Stimulated activated CD8-positive, alpha-beta memory T cell treated with anti-CD3 and anti-CD28 coated beads, Interleukin-4, amount 100 ng/mL, for 4 hours (primary cell): ENCODE data around the gene ERN1.

Experiments
- DNase-seq, 2 donors: peaks; one replicate each; pipeline ENCODE4 v3.0.0-alpha.2; 2020; ENCODE audit warnings: low read depth in 2 of 2, low spot score in 1 of 2

ERN1 gene

DNA sequence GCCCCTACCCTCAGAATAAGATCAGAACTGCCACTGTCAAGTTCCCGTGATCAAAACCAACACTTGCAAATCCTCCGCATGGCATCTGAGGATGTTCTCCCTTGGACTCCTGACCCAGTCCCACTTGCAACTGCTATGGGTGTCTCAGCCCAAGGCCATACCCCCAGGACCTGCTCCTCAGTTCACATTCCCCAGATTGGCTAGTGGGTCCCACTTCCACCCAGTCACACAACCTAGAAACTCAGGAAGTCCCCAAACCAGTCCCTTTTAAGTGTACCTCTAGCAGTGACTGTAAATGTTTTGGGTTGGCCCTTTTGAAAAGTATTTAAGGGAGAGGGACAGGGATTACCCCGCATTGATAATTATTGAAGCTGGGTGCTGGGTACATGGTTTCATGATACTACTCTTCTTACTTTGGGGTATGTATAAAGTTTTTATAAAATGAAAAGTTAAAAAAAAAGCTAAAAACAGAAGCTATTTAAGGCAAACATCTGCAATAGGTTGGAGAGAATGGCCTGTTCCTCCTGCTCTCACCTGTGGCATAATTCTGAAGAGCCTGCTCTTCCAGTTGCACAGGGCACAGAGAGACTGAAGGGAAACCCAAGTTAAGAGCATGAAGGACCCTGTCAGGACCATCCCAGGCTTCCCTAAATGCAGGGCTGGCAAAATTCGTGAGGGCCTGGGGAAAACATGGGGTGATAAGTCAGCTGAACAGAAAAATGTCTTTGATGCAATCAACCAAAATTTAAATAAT, 42.5 kb downstream of the ERN1 start:
- no peak for DNase-seq

DNA sequence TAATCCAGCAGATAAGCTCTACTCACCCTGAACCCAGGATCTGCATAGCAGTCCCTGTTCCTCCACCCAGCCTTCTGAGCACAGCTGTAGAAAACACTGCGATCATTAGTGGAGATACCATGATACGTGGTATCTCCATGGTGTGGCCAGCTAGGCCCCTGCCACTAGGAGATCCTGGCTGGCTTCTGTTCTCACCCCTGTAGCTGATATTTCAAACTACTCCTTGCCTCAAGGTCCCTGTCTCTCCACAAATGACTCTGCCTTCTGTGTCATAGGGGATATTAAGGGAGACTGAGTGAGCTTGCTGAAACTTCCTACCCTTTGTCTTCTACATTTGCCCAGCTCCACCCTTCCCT, 44.3 kb downstream of the ERN1 start:
- no peak for DNase-seq

DNA sequence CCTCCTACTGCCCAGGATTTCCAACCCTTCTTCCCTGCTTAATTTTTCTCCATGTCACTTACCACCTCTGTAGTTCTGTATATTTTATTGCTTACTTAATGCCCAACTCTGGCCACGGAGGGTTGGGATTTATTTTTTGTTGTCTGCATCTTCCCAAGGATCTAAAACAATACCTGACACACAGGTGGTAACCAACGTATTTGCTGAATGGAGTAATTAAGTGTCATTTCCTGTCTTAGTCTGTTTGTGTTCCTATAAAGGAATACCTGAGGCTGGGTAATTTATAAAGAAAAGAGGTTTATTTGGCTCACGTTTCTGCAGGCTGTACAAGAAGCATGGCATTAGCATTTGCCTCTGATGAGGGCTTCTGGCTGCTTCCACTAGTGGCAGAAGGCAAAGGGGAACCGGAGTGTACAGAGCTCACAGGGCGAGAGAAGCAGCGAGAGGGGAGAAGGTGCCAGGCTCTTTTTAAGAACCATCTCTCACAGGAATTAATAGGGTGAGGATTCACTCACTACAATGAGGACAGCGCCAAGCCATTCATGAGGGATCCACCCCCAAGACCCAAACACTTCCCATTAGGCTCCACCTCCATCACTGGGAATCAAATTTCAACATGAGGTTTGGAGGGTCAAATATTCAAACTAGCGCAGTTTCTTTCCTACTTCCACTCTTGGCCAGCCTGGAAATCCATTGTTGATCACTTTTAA, 44.8 kb downstream of the ERN1 start:
- no peak for DNase-seq

DNA sequence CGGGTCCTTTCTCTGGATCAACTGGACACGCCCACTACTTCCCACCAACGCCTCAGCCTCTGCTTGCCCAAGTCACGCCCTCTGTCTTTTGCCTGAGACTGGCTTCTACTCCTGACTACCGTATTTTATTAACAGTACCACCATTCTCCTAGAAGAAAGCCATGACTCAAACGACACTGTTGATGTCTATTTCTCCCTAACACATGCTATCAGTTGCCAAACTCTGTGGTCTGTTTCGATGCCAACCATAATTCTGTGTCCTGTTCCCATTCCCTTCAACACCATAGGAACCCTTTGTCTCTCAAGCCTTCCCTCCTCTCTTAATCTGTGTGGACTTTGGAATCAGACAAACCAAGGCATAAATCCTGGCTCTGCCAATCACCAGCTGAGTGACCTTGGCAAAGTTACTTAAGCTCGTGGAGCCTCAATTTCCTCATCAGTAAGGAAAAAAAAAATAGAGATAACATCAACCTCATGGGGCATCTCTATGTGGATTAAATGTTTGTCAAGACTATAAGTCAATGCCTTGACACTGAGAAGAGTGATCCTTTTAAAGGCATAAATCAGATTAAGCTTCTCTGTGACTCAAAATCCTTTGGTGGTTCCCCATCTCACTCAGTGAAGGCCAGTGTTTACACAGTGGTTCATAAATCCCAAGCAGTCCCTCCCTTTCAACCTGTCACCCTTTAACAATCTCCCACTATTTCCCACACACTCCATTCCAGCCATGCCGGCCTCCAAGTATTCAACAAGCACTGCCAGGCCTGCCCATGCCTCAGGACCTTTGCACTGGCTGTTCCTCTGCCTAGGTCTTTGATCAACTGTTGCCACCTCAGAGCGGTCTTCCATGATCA, 45.6 kb downstream of the ERN1 start:
- no peak for DNase-seq

DNA sequence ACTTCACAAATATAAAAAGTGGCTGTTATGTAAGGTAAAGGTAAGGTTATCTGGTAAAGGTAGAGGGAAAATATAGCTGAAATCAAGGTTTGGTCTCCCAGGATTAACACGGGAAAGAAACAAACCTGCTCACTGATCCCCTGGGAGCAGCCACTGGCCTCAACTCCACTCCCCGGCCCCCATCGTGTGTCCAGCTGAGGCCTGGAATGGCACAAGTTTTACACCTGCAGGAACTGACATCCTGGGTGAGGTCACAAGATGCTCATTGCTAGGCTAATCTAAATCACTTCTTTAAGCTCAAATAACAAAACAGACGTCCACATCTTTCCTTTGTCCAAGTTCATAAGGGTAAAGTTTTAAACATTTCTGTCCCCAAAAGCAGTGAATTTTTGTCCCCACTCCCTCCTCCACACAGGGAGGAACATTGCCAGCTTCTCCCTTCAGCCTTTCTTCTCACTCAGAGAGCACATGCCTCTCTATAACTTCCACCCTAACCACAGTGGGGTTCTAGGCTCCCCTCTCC, 46.3 kb downstream of the ERN1 start:
- DNase-seq: no peak

DNA sequence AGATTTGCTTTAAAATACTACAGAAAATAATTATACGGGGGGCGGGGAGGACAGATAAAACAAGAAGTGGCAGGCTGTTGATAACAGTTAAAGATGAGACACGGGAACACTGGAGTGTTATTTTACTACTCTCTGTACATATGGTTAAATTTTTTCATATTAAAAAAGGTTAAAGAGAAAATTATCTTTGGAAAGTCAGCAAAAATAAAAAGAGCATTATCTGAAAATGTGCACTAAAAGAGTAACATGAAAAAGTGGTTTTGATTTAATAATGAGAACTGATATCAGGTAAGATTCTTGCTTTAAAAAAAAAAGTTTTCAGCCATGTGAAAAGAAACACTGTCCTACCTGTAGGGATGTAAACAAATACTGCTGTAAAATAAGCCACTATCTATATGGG, 46.9 kb downstream of the ERN1 start:
- DNase-seq: no peak

DNA sequence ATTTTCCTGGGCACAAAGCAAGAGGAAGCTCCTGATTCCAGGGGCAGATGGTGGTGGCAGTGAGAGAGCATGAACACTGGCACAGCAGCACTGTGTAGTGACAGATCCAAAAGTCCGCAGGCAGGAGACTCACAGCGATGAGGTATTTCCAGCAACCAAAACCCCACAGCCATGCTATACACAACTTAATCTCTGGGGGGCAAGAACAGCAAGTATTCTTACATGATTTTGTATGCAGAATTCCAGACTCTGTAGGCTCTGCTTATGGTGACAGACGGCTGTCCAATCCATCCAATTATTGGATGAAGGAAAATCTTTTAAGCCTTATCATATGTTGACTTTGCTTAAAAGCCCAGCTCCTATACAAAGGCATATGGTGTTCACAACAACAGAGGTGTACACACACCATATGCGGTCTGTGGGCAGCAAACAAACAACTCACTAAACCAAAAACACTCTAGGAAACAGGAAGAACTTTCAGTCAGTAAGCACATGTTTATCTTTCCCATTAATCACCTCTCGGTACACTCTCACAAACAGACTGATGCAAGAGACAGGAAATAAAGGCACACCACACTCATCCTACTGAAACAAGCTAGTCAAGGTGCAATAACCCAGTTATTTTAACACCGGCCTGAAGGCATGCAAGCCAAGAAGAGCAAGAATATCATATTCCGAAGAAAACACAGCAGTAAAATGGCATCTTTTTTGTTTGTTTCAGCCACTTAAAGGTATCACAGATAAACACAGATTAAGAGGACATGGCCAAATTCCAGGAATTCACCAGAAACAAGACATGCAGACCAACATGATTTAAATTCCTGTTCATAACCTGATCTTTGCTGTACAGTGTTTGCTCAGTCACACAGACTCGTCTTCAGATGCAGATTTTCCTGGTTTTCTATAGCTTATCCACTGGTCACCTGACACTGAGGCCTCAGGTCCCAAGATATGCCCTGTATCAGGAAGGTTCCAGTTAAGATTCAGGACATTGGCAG, 47.8 kb downstream of the ERN1 start:
- DNase-seq: no peak

DNA sequence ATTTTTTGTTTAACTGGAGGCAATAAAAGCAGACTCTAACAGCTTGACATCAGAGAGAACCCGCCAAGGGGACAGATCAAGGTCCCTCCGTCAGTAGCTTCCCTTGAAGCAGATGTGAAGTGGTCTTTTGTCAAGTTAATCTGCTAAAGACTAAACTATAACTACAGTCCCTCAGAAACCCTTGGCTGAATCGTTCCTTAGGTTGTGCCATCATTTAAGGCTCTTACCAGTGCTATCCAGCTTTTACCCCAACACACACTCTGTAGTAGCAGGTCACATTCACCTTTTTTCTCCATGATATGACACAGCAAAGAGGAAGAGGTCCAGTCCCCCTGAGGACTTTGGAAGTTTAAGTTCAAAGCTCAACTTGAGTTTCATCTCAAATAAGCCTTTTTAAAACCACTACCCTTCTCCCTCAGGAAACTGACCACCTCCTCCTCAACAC, 49.7 kb downstream of the ERN1 start:
- DNase-seq: no peak

DNA sequence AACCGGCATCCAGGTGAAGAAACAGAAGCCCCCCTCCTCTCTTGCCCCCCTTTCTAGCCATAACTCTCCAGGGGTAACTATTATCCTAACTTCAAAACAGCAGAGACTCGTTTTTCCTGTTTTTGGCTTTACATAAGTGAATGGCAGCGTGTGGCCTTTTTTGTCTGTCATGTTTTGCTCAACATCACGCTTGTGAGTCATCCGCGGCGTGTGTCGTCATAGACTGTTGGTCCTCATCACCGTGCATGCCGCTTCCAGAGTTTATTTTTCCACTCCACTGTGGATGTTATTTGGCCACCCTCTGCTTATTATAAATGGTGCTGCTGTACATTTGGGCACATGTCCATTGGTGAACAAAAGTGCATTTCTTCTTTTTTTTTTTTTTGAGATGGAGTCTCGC, 52.6 kb downstream of the ERN1 start:
- DNase-seq: no peak

DNA sequence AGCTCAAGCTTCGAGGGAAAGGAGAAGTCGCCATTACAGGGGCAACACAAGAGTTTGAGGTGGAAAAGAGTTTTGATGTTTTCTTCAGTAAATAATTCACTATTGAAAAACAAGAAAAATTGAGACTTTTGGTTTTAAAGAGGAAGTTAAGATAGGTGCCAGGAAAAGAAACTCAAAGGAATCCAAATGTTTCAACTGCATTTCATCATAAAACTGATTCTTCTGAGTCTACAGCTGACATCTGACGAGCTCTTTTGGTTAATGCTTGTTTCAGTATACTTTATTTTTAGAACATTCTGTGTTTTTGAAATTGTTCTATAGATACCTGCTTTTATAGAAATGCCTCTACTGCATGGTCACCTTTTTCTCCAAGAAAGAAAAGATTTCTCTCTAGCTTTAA, 54.0 kb downstream of the ERN1 start:
- DNase-seq: no peak

DNA sequence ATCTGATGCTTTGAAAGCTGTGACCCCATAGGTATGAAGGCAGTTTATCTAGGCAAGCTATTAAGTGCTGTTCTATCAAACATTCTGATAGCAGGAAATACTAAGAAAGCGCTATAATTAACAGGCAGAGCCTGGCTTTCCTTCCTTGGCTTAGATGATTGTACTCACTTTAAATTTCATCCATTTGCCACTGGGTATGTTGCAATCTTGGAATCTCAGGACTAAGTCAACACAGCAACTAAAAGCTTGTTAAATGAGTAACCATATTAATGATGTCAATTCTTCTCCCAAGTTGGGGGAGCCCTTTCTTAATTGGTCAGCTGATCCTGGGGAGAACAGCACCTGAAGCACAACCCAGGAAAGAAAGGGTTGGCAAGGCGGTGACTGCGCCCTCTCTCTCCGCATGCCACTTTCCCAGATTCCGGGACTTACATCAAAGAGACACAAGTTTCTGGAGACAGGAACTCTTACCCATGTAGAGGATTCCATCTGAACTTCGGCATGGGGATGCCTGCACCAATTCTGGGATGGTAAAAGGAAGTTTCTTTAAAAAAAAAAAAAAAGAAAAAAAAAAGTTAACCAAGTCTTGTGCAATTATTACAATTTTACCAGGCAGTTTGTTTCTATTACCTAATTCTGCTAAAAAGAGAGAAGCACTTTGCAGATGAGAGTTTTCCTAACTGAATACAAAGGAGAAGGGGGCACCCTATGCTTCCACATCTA, 55.1 kb downstream of the ERN1 start:
- no peak for DNase-seq

DNA sequence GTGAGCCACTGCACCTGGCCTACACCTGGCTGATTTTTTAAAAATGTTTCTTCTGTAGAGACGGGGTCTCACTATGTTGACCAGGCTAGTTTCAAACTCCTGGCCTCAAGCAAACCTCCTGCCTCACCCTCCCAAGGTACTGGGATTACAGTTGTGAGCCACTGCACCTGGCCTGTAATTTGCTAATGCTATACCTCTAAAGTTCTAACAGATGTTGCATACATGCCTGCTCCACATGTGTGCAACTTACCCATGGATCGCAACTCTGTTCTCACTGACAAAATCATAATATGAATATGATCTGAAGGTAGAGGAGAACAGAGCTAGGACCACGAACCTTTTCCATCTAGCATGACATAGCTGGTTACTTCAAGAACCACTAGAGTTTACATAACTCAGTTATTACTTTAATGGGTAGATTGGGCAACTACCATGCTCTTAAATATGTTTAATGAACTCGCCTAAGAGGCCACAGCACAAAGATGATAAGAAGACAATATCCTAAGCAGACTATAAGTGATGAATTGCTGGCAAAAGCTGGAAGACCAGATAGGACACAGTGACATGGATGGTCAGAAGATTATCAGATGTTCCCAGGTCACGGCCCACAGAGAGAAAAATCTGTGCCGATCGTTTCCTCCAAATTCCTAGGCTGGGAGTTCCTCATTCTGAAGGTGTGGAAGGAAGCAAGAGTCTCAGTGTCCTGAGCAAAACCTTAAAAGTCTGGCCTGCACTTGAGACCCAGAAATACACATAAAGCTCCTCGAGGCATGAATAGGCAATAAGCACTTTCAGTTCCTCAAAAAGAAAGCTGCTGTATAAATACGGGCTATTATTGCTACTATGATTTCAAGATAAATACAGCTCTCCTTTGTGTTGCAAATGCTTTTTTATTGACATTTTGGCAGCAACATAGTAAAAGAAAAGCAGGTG, 55.9 kb downstream of the ERN1 start:
- DNase-seq: no peak

DNA sequence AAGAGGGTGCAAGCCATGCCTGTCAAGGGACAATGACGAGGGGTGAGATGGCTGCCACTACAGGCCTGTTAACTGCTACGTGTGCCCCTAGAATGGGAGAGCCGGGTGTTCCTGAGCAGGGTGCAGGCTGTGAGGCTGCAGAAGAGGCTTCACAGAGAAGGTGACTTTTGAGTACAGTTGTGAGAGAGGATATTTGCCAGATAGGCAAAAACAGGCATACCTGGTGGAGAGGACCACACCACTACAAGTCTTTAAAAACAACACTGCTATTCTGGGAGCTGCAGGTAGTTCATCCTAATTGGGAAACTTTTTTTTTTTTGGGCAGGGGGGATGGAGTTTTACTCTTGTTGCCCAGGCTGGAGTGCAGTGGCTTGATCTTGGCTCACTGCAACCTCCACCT, 58.8 kb downstream of the ERN1 start:
- DNase-seq: no peak

DNA sequence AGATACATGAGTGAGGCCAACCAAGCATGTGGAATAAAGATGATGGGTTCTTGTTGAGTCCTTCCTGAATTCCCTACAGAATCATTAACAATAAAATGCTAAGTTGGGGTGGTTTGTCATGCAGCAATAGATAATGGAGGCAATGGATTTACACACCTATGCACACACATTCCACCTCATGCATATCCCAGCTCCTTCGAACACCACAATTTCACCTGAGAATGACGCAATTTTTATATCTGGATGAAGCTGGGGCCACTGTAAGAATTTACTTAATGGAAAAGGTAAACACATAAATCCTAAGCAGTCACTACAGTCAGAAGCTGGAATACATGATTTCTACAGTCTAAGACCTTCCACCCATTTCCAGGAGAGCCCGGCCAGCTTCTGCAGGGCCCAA, 59.7 kb downstream of the ERN1 start:
- no peak for DNase-seq

DNA sequence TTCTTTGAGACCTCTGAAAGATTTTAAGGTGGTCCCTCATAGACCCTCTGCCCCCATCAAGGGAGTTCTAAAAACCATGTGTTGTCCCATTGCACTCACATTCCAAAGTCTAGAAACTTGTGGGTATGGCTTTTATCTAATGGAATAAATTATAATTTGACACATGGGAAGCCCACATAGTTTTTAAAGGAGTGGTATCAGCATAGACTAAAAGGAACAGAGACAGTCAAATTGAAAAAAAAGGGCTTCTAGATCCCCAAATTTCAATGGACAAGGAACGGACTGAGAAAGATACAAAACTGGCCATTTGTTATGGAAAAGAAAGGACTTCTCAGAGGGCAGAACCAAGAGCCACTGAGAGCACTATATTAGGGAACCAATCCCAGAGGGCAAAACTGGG, 60.8 kb downstream of the ERN1 start:
- no peak for DNase-seq

DNA sequence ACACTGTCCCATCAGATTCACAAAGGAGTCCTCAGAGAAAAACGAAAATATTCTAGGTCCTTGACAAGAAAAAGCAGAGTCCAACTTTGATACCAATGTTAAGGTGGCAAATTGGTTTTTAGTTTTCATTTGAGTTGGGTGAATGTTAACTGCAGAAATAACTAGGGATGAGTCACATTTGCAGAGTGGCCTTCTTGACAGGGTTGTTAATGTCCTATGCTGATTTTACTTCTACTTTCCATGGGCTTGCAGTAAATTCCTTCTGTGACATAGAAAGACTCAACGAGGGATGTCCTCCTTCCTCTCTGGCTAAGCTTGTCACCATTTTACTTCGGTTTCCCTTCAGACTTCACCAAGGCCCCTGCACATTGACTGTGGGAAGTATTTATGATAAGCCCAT, 62.3 kb downstream of the ERN1 start:
- no peak for DNase-seq

DNA sequence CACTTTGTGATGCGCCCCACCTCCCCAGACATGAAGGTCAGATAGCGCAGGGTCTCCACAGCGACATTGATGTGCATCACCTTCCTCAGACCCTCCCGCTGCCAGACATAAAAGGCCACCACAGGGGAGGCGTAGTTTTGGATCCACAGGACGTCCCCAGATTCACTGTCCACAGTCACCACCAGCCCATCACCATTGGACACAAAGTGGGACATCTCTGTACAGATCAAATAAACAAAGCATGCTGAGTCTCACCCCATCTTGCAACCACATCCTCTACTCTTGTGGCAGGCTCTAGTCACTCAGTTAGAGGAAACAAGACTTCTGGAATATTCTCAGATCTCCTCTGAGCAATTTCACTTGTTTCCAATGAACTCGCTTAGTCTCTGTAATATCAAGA, 63.2 kb downstream of the ERN1 start:
- no peak for DNase-seq

DNA sequence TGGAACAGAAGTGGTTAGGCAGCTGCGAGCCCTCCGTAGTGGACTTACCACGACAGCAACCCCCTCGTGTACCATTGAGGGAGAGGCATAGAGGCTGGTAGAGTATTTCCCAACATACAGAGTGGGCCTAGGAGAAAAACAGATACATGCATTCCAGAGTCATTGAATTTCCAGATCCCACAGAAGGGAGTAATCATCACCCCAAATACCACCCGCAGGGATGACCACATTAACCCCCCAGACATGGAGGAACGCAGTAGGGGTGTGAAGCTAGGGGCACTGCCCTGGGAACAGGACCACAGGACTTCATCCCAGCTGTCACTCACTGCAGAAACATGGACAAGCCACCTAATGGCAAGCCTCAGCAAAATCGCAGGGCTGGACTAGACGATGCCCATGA, 64.8 kb downstream of the ERN1 start:
- no peak for DNase-seq

DNA sequence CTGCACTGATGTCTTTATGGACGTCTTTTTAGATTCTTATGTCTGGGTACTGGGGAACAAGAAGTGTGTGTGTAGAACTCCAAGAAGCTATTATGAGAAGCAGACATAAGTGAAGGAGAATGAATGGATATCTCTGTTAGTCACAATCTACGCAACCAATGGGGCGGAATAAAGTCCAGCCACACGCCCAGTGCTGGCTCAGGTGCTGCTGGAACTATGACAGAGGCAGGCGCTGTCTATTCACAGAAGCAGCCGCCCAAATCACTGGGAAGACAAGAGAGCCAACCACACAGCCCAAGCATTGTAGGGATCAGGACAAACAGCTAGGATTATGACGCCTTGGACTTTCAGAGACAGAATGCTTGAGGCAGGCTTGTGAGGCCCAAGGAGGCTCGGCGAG, 65.6 kb downstream of the ERN1 start:
- DNase-seq: no peak
